Measurements from ENCODE around the gene ACOXL. TPM values are rescaled to one million over a fixed set of nuclear protein-coding genes. Genes with fewer than 3 reads are reported as not detected.

ACOXL gene
- total and polyA plus RNA-seq, 10 of the 15 experiments (the other 5 are each of a cell fraction or from before 2014, with no cell fraction given), result 0.05 to 1.3 (median 0.71) TPM

- Histone ChIP-seq H4K20me1 (ENCODE audit: control insufficient read depth, insufficient read depth) (0 out of 2 replicates have a peak, but pooled peaks cover 3% of the 10 kb centered on the region), H3K79me2 (ENCODE audit: control insufficient read depth, insufficient read depth, low read length) (no peaks in the 10 kb centered on the region), H3K27me3 (replicated peaks in 1 of 2; ENCODE audit: control insufficient read depth in 2 of 2, insufficient read depth in 2 of 2, low read length in 1 of 2) (peaks cover 5 to 12% of the 10 kb centered on the region in 2 experiments; a peak in 3 of 4 replicates), H3K4me2 (ENCODE audit: control insufficient read depth, insufficient read depth) (no peak overlapping the region), H3K36me3 (ENCODE audit: control insufficient read depth in 2 of 2, insufficient read depth in 2 of 2, low read length in 1 of 2) (no peaks in the 10 kb centered on the region), H3K9ac (ENCODE audit: control insufficient read depth, insufficient read depth, low read length) (no peak overlapping the region), H3K4me3 (no peak overlapping the region), H3K27ac (ENCODE audit: control insufficient read depth, insufficient read depth) (no peak overlapping the region), H3K9me3 (replicated peaks; ENCODE audit: control insufficient read depth, insufficient read depth, low read length) (no peaks in the 10 kb centered on the region; the same call in 2 of the 3 replicates), H3K4me1 (ENCODE audit: control insufficient read depth, insufficient read depth, low read length) (no peaks in the 10 kb centered on the region), H2AFZ (ENCODE audit: control insufficient read depth, low read depth, low read length) (no peak overlapping the region)
- FAIRE-seq, result no peak
- ChIA-PET CTCF (no interaction called here), SMC1A (ENCODE audit: uncharacterized antibody, unreplicated experiment) (no interaction called here), POLR2A (no interaction called here), RAD21 (ENCODE audit: unreplicated experiment) (no interaction called here)
- no peak for ATAC-seq
- no peak for TF ChIP-seq MTA2 (IDR thresholded peaks at IDR 0.05; ENCODE audit: low read depth)
- no peak for TF ChIP-seq TARDBP (IDR thresholded peaks at IDR 0.05; ENCODE audit: borderline replicate concordance)
- no peak for TF ChIP-seq STAT1 (conservative IDR thresholded peaks at IDR 0.05)
- TF ChIP-seq SREBF2 (IDR thresholded peaks at IDR 0.05; ENCODE audit: low read length), result no peak
- no peak for TF ChIP-seq ZBTB33 (IDR thresholded peaks at IDR 0.05)
- TF ChIP-seq BHLHE40 (IDR thresholded peaks at IDR 0.05; ENCODE audit: borderline replicate concordance in 1 of 2, low read depth in 2 of 2, low read length in 1 of 2), result no peak
- no peak for TF ChIP-seq ZNF274 (IDR thresholded peaks at IDR 0.05; ENCODE audit: insufficient read depth, insufficient read length)
- no peak for TF ChIP-seq NFYA (IDR thresholded peaks at IDR 0.05; ENCODE audit: borderline replicate concordance, low read depth, low read length)
- no peak for TF ChIP-seq ZBTB11 (CRISPR knock-in tag; IDR thresholded peaks at IDR 0.05)
- in situ Hi-C loops (cut with MboI), result no loop called here
- no peak for DNase-seq (ENCODE audit: low read depth, low spot score)
- WGBS (ENCODE audit: insufficient coverage, insufficient replicate concordance, low lambda C conversion rate, missing lambda C conversion rate), result 42% methylated on average over 2 of the region's 2 CpGs
- intact Hi-C loops (cut with micrococcal nuclease; ENCODE audit: unreplicated experiment), result no loop called here
- BruUV-seq (replicated peaks), result no TSS peak
Observed at GRCh38 chr2:111108745-111109271, 376.4 kb downstream of the ACOXL start.

Data from GM12878 (cell line).